ENCODE data around the gene SYT9.

DNA sequence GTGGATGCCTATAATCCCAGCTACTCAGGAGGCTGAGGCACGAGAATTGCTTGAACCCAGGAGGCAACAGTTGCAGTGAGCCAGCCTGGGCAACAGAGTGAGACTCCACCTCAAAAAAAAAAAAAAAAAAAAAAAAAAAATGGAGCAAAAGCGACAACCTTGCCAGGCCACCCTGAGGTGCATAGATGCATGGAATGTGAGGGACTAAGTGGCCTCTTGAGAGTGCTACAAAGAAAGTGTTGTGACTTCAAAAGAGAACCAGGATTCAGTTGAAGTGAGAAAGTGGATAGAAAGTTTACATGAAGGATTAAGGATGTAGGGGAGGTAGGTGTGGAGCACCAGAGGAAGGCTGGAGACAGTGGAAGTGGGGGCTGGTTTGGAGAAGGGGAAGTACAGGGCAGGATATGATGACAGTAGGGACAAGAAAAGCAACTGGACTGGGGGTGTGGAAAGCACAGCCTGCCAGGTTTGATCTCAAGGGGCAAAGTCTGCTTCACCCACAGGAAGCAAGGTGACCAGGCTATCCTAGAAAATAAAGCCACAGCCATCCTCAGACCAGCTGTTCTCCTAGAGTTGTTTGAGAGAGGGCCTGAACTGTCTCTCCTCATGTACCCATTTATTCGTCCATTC, 197.6 kb downstream of the SYT9 start:
- TF ChIP-seq, protein P1, sequence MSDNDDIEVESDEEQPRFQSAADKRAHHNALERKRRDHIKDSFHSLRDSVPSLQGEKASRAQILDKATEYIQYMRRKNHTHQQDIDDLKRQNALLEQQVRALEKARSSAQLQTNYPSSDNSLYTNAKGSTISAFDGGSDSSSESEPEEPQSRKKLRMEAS (IDR thresholded peaks at IDR 0.05), result no peak
- no peak for TF ChIP-seq RAD21 (conservative IDR thresholded peaks at IDR 0.05 in 1 of 2, IDR thresholded peaks at IDR 0.05 in 1 of 2)
- TF ChIP-seq RFX5 (IDR thresholded peaks at IDR 0.05), result no peak
- TF ChIP-seq POLR2AphosphoS2 (conservative IDR thresholded peaks at IDR 0.05; ENCODE audit: low read length), result no peak

Data from A549 (cell line).